A673 (cell line): ENCODE data around the gene LAGE3. TPM values are rescaled to one million over a fixed set of nuclear protein-coding genes. Genes with fewer than 3 reads are reported as not detected.
"Not testable (repeated sequence)": the region's sequence is repeated elsewhere in the genome, so short reads cannot be mapped to it uniquely, and the experiment has no call there.

ENCODE experiments used
- BruUV-seq: library from RNA; stranded (reverse); fragments of 400-500 nt; replicated peaks from 2 replicates; lab custom pipeline; 2021; lab: Mats Ljungman, UMichigan
- CTCF ChIA-PET: fragments of 300-600 bp; sonication (Branson Sonifier 250); formaldehyde crosslinking; loops from one replicate; lab custom pipeline; 2022; ENCODE audit warnings: antibody characterized with exemption; lab: Charles Lee
- POLR2A ChIA-PET: fragments of 300-600 bp; sonication (Branson Sonifier 250); formaldehyde crosslinking; loops from one replicate; lab custom pipeline; 2022; ENCODE audit warnings: antibody characterized with exemption; ENCODE audit not compliant: low non-redundant PET; lab: Charles Lee
- DNase-seq: peaks from one replicate; pipeline ENCODE4 v3.0.0-alpha.2; 2015; ENCODE audit warnings: low spot score
- H3K27ac ChIP-seq: fragments of 200-600 bp; sonication (generic); 2 replicates; pipeline ENCODE4 v1.5.1; 2016; ENCODE audit warnings: mixed run types, low read depth, mild to moderate bottlenecking, mixed read lengths, antibody characterized with exemption, low read length; ENCODE audit not compliant: poor library complexity, severe bottlenecking
- H3K27me3 ChIP-seq: fragments of 200-600 bp; sonication (generic); replicated peaks from 2 replicates; pipeline ENCODE4 v1.6.1; 2017; ENCODE audit warnings: mixed run types, low read depth, mild to moderate bottlenecking, mixed read lengths, antibody characterized with exemption, low read length; ENCODE audit not compliant: insufficient read depth, poor library complexity
- H3K36me3 ChIP-seq: fragments of 200-600 bp; sonication (generic); 2 replicates; pipeline ENCODE4 v1.6.1; 2016; ENCODE audit warnings: mixed run types, mild to moderate bottlenecking, mixed read lengths, antibody characterized with exemption, low read length; ENCODE audit not compliant: insufficient read depth, poor library complexity, severe bottlenecking
- H3K4me1 ChIP-seq: fragments of 200-600 bp; sonication (generic); 2 replicates; pipeline ENCODE4 v1.6.1; 2017; ENCODE audit warnings: mixed run types, mild to moderate bottlenecking, mixed read lengths, antibody characterized with exemption, low read length; ENCODE audit not compliant: insufficient read depth, poor library complexity, severe bottlenecking
- H3K4me3 ChIP-seq: fragments of 200-600 bp; sonication (generic); 2 replicates; pipeline ENCODE4 v1.5.1; 2016; ENCODE audit warnings: low read depth, mixed run types, mild to moderate bottlenecking, mixed read lengths, low read length; ENCODE audit not compliant: poor library complexity, severe bottlenecking
- H3K9me3 ChIP-seq: fragments of 200-600 bp; sonication (generic); 2 replicates; pipeline ENCODE4 v1.6.1; 2016; ENCODE audit warnings: mixed run types, low read depth, mild to moderate bottlenecking, mixed read lengths, antibody characterized with exemption, low read length; ENCODE audit not compliant: poor library complexity, severe bottlenecking
- EZH2 ChIP-seq: fragments of 200-600 bp; sonication (generic); IDR thresholded peaks from 2 replicates; pipeline ENCODE4 v1.6.1; 2017; ENCODE audit warnings: borderline replicate concordance, low read depth, mild to moderate bottlenecking, mixed read lengths, antibody characterized with exemption, low read length; ENCODE audit not compliant: poor library complexity, severe bottlenecking
- intact Hi-C: fragments of 100-400 bp; cut with micrococcal nuclease; formaldehyde crosslinking; loops from one replicate; pipeline ENCODE4 v1.10.0; 2022; ENCODE audit not compliant: unreplicated experiment
- total RNA-seq: library from RNA; stranded (reverse); gene quantifications from 2 replicates; pipeline ENCODE4 v1.2.3, GENCODE V29; 2021
- TF ChIP-seq, protein P1 (sequence below): fragments of 300-800, 200-600 bp; sonication (generic); conservative IDR thresholded peaks from 2 replicates; pipeline ENCODE4 v1.5.1; 2017; ENCODE audit warnings: low read depth, mild to moderate bottlenecking, antibody characterized with exemption, low read length, moderate library complexity, mixed read lengths

The LAGE3 gene
- total RNA-seq, 1 experiment from 2014 or later: 34.6 TPM

DNA sequence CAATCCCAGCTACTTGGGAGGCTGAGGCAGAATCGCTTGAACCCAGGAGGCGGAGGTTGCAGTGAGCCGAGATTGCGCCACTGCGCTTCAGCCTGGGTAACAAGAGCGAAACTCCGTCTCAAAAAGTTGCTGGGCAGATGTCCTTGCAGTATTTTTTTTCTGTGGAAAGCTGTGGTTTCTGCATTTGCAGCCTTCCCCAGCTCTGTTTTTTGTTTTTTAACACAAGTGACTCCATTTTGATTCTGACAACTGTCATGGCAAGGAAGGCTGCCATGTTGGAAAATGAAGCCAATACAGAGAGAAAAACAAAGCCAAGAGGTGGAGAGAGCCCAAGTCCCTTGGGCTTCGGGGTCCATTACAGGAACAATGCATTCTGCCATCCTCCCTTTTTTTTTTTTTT, 23.0 kb upstream of the LAGE3 start:
- CTCF ChIA-PET: no interaction called here

DNA sequence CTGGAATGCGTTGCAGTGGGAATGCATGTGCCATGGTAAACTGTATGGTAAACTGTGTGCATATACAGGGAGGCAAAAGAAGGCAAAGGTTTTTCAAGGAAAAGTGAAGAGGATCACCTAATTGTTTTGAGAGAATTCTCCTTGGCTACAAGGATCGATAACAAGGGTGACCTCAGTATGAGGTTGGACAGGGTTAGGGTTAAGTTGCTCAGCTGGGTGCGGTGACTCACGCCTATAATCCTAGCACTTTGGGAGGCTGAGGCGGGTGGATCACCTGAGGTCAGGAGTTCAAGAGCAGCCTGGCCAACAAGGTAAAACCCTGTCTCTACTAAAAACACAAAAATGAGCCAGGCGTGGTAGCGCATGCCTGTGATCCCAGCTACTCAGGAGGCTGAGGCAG, 22.3 kb upstream of the LAGE3 start:
- intact Hi-C loops, CTCF ChIA-PET, H3K4me1 ChIP-seq, H3K4me3 ChIP-seq, H3K27me3 ChIP-seq, POLR2A ChIA-PET, H3K9me3 ChIP-seq, H3K27ac ChIP-seq, DNase-seq, H3K36me3 ChIP-seq, BruUV-seq: not testable (repeated sequence)

More for the DNA sequence above, 23.0 kb upstream of the LAGE3 start:
- POLR2A ChIA-PET: no interaction called here
- no peak overlapping the region for H3K4me3 ChIP-seq
- no peak for TF ChIP-seq EZH2
- H3K4me1 ChIP-seq: no peaks in the 10 kb centered on the region
- intact Hi-C loops: no loop called here
- no TSS peak for BruUV-seq
- DNase-seq: no peak
- H3K27ac ChIP-seq: no peak overlapping the region
- H3K27me3 ChIP-seq: no peaks in the 10 kb centered on the region
- H3K36me3 ChIP-seq: no peaks in the 10 kb centered on the region
- H3K9me3 ChIP-seq: no peaks in the 10 kb centered on the region

DNA sequence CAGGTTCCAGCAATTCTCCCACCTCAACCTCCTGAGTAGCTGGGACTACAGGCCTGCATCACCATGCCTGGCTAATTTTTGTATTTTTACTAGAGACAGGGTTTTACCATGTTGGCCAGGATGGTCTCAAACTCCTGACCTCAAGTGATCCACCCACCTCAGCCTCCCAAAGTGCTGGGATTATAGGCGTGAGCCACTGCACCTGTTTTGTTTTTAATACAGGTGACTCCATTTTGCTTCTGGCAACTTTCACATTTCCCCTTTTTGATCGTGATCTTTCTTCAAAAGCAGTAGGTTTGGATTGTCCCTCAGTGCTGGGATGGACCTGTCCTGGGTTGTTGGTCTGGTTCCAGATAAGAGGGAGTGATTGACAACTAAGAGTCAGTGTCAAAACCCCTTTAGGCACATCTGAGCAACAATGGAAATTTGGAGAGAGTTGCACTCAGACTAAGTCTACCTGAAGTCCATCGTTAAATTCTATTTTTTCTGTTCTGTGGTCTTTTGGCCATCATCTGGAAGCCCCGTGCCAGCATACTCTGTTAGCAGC, 17.6 kb upstream of the LAGE3 start:
- H3K27ac ChIP-seq, intact Hi-C loops, H3K27me3 ChIP-seq, BruUV-seq, CTCF ChIA-PET, H3K4me1 ChIP-seq, DNase-seq, H3K36me3 ChIP-seq, H3K9me3 ChIP-seq, POLR2A ChIA-PET, H3K4me3 ChIP-seq: not testable (repeated sequence)

DNA sequence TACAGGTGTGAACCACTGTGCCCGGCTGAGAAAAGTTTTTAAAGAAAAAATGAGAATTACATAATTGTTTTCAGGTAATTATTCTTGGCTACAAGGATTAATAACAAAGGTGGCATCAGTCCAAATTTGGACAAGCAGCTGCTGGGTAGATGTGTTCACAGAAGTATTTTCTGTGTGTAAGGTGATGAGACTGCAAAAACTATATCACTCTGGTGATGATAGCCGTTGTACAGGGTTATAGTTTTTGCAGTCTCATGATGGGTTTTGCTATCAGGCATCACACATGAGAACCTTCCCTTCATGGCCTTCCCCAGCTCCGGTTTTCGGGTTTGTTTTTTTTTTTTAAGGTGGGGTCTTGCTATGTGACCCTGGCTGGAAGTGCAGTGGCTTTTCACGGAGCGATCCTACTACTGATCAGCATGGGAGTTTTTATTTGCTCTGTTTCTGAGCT, 16.4 kb upstream of the LAGE3 start:
- H3K27me3 ChIP-seq: no peaks in the 10 kb centered on the region
- ChIA-PET POLR2A (interaction anchor here (0.5 kb wide), 1 partner anchor 42 kb away, joined by 3 read pairs; no protein-coding TSS in a partner anchor), CTCF (no interaction called here)
- intact Hi-C loops: no loop called here
- H3K4me3 ChIP-seq: no peak overlapping the region
- no peak overlapping the region for H3K27ac ChIP-seq
- H3K9me3 ChIP-seq: no peaks in the 10 kb centered on the region
- H3K4me1 ChIP-seq: no peaks in the 10 kb centered on the region
- no peaks in the 10 kb centered on the region for H3K36me3 ChIP-seq
- DNase-seq: no peak
- BruUV-seq: no TSS peak
- TF ChIP-seq, protein P1, sequence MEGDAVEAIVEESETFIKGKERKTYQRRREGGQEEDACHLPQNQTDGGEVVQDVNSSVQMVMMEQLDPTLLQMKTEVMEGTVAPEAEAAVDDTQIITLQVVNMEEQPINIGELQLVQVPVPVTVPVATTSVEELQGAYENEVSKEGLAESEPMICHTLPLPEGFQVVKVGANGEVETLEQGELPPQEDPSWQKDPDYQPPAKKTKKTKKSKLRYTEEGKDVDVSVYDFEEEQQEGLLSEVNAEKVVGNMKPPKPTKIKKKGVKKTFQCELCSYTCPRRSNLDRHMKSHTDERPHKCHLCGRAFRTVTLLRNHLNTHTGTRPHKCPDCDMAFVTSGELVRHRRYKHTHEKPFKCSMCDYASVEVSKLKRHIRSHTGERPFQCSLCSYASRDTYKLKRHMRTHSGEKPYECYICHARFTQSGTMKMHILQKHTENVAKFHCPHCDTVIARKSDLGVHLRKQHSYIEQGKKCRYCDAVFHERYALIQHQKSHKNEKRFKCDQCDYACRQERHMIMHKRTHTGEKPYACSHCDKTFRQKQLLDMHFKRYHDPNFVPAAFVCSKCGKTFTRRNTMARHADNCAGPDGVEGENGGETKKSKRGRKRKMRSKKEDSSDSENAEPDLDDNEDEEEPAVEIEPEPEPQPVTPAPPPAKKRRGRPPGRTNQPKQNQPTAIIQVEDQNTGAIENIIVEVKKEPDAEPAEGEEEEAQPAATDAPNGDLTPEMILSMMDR: no peak
- TF ChIP-seq EZH2: no peak
